Immature natural killer cell (primary cell): ENCODE data around the gene TFE3. TPM values are rescaled to one million over a fixed set of nuclear protein-coding genes. Genes with fewer than 3 reads are reported as not detected.

ENCODE experiments used
- DNase-seq, 3 donors: peaks; one replicate each; pipeline ENCODE4 v3.0.0; 2022; ENCODE audit warnings: mixed read lengths in 1 of 3
- H3K27ac Mint-ChIP-seq, 6 donors: one replicate each; pipeline ENCODE4 v1.8.0; 2020; ENCODE audit warnings: mixed read lengths in 6 of 6, mild to moderate bottlenecking in 5 of 6, inconsistent platforms in 4 of 6, moderate library complexity in 3 of 6
- H3K27me3 Mint-ChIP-seq, 3 donors: one replicate each; pipeline ENCODE4 v1.8.0; 2020 to 2021; ENCODE audit warnings: low read depth in 3 of 3, mild to moderate bottlenecking in 3 of 3, mixed read lengths in 3 of 3, moderate library complexity in 3 of 3, inconsistent platforms in 1 of 3
- H3K36me3 Mint-ChIP-seq, 3 donors: one replicate each; pipeline ENCODE4 v1.8.0; 2020; ENCODE audit warnings: mixed read lengths in 3 of 3, inconsistent platforms in 2 of 3, mild to moderate bottlenecking in 2 of 3
- H3K4me1 Mint-ChIP-seq, 2 donors: one replicate each; pipeline ENCODE4 v1.8.0; 2020; ENCODE audit warnings: inconsistent platforms in 2 of 2, mild to moderate bottlenecking in 2 of 2, mixed read lengths in 2 of 2, moderate library complexity in 1 of 2
- H3K4me3 Mint-ChIP-seq, 5 donors: one replicate each; pipeline ENCODE4 v1.8.0; 2020; ENCODE audit warnings: mild to moderate bottlenecking in 5 of 5, mixed read lengths in 5 of 5, inconsistent platforms in 3 of 5, moderate library complexity in 3 of 5
- H3K9me3 Mint-ChIP-seq, 6 donors: one replicate each; pipeline ENCODE4 v1.8.0; 2020; ENCODE audit warnings: mild to moderate bottlenecking in 6 of 6, mixed read lengths in 6 of 6, inconsistent platforms in 4 of 6, moderate library complexity in 3 of 6
- polyA plus RNA-seq, 3 donors: library from polyadenylated mRNA; unstranded; fragments of 300-500 nt; fragmentation: Illumina TruSeq; gene quantifications; one replicate each; pipeline ENCODE4 v1.2.3, GENCODE V29; 2021

TFE3 gene
- polyA plus RNA-seq, 3 donors from 2014 or later: 1.1 to 9.0 (median 4.2) TPM

DNA sequence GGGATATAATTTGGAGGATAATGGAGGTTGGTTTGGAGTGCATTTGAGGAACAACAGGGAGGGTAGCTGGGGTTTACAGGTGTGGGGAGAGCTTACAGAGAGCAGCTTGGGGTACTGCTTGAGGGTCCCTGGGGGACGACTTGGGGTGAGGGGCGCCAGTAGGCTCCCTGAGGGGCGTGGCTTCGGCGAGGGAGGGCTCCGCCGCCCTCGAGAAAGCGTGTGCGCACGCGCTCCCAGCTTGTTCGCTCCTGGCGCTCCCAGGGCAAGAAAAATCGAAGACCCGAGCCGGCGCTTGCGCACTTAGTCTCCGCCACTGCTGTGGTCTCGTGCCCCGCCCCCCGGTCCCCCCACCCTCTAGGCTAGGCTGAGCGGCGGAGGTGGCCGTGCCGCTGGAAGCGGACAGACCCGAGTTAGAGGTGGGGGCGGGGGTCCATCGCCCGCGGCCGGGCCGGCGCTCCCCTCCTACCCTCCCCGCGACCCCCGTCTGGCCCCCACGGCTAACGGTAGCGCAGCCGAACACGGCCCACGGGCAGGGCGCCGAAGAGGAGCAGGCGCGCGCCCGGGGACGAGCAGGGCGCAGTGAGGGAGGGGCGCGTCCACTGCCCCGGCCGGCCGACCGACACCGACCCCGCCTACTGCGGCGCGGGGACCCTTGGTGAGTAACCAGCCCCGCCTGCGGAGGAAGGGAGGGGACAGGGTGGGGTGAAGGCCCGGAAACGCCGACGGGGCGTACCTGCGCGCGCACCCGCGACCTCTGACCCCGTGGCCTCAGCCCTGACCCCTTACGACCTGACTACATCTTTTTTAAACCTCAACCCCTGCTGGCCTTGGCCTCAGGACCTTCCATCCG is 10.3 kb upstream of the TFE3 start:
- Mint-ChIP-seq H3K27ac (peak overlapping the region; percentile 76 to 92 (median 88)), H3K36me3 (no peaks in the 10 kb centered on the region), H3K9me3 (no peaks in the 10 kb centered on the region), H3K4me3 (peak overlapping the region; percentile 76 to 90 (median 84)), H3K27me3 (peaks cover 0 to 3% (median 3%) of the 10 kb centered on the region in 3 donors), H3K4me1 (peaks cover 23 to 30% of the 10 kb centered on the region in 2 donors)
- DNase-seq: peak; percentile 56 to 65 (median 62)

DNA sequence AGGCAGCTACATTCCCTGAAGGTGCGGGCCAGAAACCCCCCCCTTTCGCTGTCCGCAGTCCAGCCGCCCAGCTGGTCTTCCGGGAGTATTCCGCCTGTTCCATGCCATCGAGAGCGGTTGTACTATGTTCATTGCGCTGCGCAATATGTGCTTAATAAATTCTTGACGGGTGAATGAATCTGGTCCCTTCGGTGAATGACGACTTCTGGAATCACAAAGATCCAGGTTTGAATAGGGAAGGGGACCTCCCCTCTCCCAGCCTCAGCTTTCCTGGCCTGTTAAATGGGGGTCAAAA is 777 bp upstream of the TFE3 start:
- H3K4me3 Mint-ChIP-seq: peak overlapping the region; percentile 81 to 88 (median 85)
- H3K27me3 Mint-ChIP-seq: peaks cover 4 to 10% (median 6%) of the 10 kb centered on the region in 3 donors
- H3K9me3 Mint-ChIP-seq: no peaks in the 10 kb centered on the region
- H3K4me1 Mint-ChIP-seq: peaks cover 34 to 39% of the 10 kb centered on the region in 2 donors
- DNase-seq: no peak
- peak overlapping the region; percentile 79 to 93 (median 88) for H3K27ac Mint-ChIP-seq
- no peaks in the 10 kb centered on the region for H3K36me3 Mint-ChIP-seq

DNA sequence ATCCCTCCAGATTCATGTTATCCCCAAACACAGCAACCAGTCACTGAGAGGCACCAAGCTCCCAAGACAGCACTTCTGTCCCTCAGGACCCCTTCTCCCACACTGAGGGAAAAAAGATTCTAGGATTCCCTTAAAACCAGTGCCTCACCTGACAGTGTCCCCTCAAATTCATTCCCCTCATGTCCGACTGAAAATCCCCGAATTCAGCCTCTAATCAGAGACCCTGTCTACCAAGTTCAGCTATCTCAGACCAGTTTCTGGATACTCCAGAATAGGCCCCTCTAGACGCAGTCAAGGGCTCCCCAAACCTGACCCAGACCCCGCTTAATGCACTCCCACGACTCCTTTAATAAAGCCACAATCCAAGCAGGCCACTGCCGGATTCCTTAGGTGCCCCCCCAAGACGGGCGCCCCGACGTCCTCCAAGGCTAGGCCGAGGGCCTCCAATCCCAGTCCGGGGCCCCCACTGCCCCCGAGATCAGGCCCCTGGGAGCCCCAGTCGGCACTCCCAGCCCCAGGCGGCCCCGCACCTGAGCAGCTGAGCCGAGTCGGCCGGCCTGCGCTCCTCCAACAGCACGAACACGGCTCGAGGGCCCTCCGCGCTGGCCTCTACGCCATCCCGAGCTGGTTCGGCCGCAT is 457 bp downstream of the TFE3 start:
- peak overlapping the region; percentile 87 to 97 (median 92) for H3K27ac Mint-ChIP-seq
- H3K4me3 Mint-ChIP-seq: peak overlapping the region; percentile 82 to 88 (median 86)
- peaks cover 0 to 4% (median 0%) of the 10 kb centered on the region in 3 donors for H3K36me3 Mint-ChIP-seq
- peaks cover 2 to 10% (median 6%) of the 10 kb centered on the region in 3 donors for H3K27me3 Mint-ChIP-seq
- H3K9me3 Mint-ChIP-seq: no peaks in the 10 kb centered on the region
- no peak for DNase-seq
- peaks cover 39 to 40% of the 10 kb centered on the region in 2 donors for H3K4me1 Mint-ChIP-seq

DNA sequence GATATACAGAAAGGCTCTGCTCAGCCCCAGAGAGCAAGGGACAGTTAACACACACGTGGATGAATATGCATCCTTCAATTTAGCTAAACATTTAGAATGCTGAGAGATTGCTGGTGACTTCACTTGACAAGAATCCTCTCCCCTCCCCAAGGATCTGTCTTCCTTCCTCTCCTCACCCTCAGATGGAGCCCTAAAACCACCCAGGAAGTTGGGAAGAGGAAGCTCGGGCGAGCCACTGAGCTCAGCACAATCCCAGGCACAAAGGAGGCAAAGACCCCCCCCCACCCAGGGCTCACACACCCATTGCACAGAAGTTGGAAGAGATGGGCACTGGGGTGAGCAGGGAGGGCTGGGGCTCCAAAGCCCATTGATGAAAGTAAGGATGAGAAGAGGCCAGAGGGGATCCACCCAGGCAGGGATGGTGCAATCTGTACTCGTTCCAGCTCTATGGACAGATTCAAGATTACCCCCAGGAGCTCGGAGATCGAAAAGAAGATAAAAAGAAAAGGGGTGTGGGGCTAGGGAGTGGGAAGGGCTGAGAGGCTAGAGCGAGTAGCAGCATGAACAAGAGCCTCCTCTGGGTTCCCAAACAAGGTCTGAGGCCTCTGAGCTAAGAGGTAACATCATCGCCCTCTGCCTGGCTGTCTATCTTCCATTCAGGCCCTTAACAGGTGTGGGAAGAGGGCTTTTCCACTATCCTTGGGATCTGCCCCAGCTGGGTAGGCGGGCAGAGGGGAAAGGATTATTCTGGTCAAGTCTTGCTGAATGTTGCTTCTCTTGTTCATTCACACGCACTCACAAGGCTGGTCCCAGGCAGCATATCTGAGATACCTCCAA is 1.2 kb downstream of the TFE3 start:
- no peak for DNase-seq
- H3K4me1 Mint-ChIP-seq: peaks cover 39 to 40% of the 10 kb centered on the region in 2 donors
- H3K36me3 Mint-ChIP-seq: peaks cover 0 to 4% (median 0%) of the 10 kb centered on the region in 3 donors

DNA sequence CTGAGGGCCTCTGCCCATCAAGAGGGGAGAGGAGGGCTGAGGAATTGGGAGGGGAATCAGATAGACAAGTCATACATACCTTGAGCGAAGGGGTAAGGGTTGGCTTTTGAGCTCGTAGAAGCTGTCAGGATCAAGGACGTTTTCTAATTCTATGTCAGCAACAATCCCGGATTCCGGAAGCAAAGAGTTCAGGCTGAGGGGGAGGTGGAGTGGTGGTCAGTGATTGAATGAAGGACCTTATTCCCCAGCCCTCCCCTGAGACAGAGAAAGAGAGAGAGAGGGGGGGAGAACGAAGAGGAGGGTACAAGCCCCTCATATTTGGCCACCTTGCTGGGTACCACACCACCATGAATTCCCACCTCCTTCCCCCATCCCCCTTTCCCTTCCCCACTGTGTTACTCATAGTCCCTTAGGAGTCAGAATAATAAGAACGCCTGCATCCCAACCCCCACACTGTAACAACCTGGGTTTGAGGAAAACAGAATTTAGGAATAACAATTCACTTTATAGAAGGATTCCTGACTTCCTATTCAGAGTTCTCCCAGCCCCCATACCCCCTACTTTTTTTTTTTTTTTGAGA is 2.7 kb downstream of the TFE3 start:
- peaks cover 39 to 40% of the 10 kb centered on the region in 2 donors for H3K4me1 Mint-ChIP-seq
- peaks cover 0 to 10% (median 6%) of the 10 kb centered on the region in 3 donors for H3K27me3 Mint-ChIP-seq
- no peak for DNase-seq
- peak overlapping the region in 2 of 5 donors; percentile 3 to 26 for H3K4me3 Mint-ChIP-seq
- H3K9me3 Mint-ChIP-seq: no peaks in the 10 kb centered on the region
- H3K27ac Mint-ChIP-seq: peak overlapping the region in 5 of 6 donors; percentile 21 to 73 (median 55)
- H3K36me3 Mint-ChIP-seq: peaks cover 0 to 4% (median 0%) of the 10 kb centered on the region in 3 donors

More for the DNA sequence above, 1.2 kb downstream of the TFE3 start:
- Mint-ChIP-seq H3K27ac (peak overlapping the region; percentile 87 to 97 (median 92)), H3K27me3 (peaks cover 2 to 10% (median 6%) of the 10 kb centered on the region in 3 donors), H3K9me3 (no peaks in the 10 kb centered on the region), H3K4me3 (peak overlapping the region; percentile 82 to 88 (median 86))

DNA sequence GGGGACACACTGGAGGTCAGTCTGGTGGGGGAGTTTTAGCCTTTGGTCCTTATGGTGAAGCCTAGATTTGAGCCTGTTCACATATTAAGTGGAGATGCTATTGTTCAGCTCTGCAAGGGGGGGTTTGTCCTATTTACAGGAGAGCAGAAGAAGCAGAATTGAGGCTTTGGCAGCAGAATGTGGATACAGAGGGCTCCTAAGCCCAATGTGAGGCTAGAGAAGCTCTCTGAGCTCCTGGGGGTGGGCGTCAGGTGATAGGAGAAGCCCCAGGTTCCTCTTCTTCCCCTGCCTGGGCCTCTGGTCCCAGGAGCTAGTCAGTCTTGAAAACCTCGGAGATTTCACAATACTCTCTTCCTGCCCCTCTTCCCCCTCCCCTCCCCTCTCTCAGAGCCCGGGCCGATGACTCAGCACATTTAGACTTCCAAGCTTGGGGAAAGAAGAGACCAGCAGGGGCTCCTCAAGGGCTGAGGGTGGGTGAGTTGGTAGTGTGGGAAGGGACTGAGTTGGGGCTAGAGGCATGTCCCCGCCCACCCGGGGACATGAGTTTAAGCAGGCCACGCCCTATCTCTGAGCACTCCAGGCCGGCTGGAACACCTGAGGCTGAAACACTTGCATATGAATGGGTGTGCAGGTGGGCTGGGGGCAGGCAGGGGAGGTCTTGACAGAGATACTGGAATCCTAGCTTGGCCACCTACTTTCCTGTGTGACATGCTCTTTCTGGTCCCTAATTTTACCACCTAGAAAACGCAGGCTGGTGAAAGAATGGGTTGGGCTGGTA is 3.4 kb downstream of the TFE3 start:
- DNase-seq: peak in 2 of 3 donors; percentile 10 to 21
- Mint-ChIP-seq H3K4me3 (peak overlapping the region in 2 of 5 donors; percentile 26 to 33), H3K27me3 (peaks cover 0 to 10% (median 6%) of the 10 kb centered on the region in 3 donors), H3K27ac (peak overlapping the region; percentile 21 to 80 (median 54)), H3K9me3 (no peaks in the 10 kb centered on the region), H3K36me3 (peaks cover 0 to 4% (median 0%) of the 10 kb centered on the region in 3 donors), H3K4me1 (peaks cover 39 to 40% of the 10 kb centered on the region in 2 donors)

DNA sequence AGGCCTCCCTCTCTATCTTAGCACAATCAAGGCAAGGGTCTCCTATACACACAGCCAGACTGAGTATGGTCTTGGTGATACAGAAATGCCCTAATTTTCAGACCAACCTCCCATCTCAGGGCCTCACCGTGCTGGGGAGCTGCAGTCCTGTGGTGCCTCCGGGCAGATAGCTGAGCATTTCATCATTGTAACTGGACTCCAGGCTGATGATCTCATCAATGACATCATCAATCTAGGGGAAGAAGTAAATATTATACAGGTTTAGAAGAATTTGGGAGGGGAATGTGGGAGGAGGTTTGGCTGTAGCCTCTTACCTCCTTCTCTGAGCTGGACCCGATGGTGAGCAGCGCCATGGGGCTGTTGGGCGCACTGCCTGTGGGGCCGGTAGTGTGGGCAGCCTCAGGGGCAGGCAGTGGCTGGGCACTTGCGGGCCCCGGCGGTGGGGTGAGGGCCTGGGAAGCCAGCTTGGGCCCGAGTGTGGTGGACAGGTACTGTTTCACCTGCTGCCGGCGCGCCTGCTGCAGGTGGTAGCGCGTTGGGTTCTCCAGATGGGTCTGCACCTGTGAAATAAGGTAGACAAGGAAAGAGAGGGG is 5.2 kb downstream of the TFE3 start:
- no peak for DNase-seq
- Mint-ChIP-seq H3K27ac (peak overlapping the region in 1 of 6 donors; percentile 5), H3K4me1 (peaks cover 32 to 33% of the 10 kb centered on the region in 2 donors), H3K4me3 (no peak overlapping the region), H3K9me3 (no peaks in the 10 kb centered on the region), H3K36me3 (peaks cover 0 to 7% (median 4%) of the 10 kb centered on the region in 3 donors), H3K27me3 (peaks cover 0 to 3% (median 0%) of the 10 kb centered on the region in 3 donors)

DNA sequence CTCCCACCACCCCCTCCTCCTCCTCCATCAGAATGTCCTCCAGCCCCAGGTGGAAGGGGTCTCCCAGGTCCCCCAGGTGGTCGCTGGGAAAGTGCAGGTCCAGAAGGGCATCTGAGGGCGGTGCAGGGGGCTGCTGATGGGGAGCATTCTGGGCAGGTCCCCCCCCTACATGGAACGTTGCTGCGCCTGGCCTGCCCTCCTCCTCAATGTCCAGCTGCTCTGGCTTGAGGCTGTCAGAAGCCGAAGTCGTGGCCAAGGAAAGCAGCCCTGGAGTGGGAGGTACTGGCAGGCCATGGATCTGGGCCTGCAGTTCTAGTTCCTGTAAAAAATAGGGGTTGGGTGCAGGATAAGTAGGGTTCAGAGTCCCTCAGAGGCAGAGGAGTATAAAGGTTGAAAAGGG is 12.9 kb downstream of the TFE3 start:
- no peak for DNase-seq
- H3K9me3 Mint-ChIP-seq: no peaks in the 10 kb centered on the region
- H3K36me3 Mint-ChIP-seq: peaks cover 4 to 8% (median 4%) of the 10 kb centered on the region in 3 donors
- H3K27me3 Mint-ChIP-seq: peaks cover 0 to 5% (median 0%) of the 10 kb centered on the region in 3 donors
- no peak overlapping the region for H3K4me3 Mint-ChIP-seq
- no peaks in the 10 kb centered on the region for H3K4me1 Mint-ChIP-seq
- H3K27ac Mint-ChIP-seq: no peak overlapping the region

DNA sequence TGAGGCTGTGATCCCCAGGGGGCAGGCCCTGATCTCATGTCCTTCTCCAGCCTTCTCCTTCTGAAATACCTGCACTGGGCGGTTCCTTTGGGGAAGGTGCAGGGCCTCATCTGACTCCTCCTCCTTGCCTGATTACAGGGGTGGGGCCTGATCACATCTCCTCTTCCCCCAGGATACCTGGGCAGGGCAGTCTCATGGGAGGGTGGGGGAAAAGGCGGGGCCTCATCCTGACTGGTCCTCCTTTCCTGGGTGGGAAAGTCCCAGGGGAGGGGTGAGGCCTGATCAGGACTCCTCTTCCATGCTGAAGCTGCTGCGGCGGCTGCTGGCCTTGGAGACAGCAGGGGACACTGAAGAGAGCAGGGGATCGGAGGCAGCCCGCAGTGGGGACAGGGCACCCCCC is 13.3 kb downstream of the TFE3 start:
- Mint-ChIP-seq H3K4me1 (no peaks in the 10 kb centered on the region), H3K27ac (peak overlapping the region in 1 of 6 donors; percentile 17), H3K4me3 (no peak overlapping the region), H3K27me3 (peaks cover 0 to 5% (median 0%) of the 10 kb centered on the region in 3 donors), H3K9me3 (no peaks in the 10 kb centered on the region), H3K36me3 (peaks cover 4 to 8% (median 4%) of the 10 kb centered on the region in 3 donors)
- no peak for DNase-seq

DNA sequence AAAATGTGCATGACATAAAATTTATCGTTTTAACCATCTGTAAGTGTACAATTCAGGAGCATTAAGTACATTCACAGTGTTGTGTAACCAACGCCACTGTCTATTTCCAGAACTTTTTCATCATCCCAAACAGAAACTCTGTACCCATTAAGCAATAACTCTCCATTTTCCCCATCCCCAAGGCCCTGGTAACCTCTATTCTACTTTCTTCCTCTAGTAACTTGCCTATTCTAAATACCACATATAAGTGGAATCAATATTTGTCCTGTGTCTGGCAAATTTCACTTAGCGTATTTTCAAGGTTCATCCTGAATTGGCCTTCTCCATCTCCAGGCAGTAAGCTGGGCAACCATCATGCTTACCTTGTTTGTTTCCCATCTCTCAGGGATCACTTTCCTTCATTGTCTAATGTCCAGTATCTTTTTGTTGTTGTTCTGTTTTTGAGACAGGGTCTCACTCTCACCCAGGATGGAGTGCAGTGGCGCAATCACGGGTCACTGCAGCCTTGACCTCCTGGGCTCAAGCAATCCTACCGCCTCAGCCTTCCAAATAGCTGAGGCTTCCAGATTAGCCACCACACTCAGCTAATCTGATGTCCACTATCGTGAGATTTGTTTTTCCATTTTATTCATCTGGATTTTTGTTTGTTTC is 23.4 kb downstream of the TFE3 start:
- Mint-ChIP-seq H3K27ac (no peak overlapping the region), H3K4me3 (no peak overlapping the region), H3K36me3 (no peaks in the 10 kb centered on the region), H3K4me1 (no peaks in the 10 kb centered on the region), H3K27me3 (peaks cover 0 to 3% (median 0%) of the 10 kb centered on the region in 3 donors), H3K9me3 (no peaks in the 10 kb centered on the region)
- DNase-seq: no peak

DNA sequence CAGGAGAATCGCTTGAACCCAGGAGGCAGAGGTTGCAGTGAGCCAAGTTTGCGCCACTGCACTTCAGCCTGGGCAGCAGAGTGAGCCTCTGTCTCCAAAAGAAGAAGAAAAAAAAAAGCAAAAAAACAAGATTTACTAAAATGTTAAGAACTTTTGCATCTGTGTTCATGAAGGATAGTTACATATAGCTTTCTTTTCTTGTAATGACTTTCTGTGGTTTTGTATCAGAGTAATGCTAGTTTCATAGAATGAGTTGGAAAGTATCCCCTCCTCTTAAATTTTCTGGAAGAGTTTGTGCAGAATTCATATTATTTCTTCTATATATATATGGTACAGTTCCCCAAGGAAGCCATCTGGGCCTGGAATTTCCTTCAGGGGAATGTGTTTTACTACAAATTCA is 24.1 kb downstream of the TFE3 start:
- H3K4me3 Mint-ChIP-seq: no peak overlapping the region

DNA sequence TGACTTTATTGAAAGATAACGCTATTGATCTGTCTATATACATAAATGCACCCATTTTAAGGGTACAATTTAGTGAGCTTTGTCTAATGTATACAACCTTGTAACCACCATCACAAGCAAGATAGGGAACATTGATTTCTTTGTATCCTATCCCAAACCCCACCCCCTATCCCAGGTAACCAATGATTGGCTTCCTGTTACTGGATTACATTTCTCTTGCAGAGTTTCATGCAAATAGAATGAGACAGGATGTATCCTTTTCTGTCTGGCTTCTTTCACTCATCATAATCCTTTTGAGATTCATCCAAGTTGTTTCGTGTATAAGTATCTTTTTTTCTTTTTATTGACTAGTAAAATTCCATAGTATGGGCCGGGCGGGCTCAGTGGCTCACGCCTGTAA is 39.5 kb downstream of the TFE3 start:
- H3K27me3 Mint-ChIP-seq: peaks cover 14 to 23% (median 15%) of the 10 kb centered on the region in 3 donors
- H3K27ac Mint-ChIP-seq: peak overlapping the region; percentile 39 to 88 (median 82)
- no peak for DNase-seq
- H3K9me3 Mint-ChIP-seq: no peaks in the 10 kb centered on the region
- peaks cover 15 to 20% of the 10 kb centered on the region in 2 donors for H3K4me1 Mint-ChIP-seq
- H3K4me3 Mint-ChIP-seq: peak overlapping the region; percentile 60 to 79 (median 69)
- H3K36me3 Mint-ChIP-seq: no peaks in the 10 kb centered on the region

More for the DNA sequence above, 24.1 kb downstream of the TFE3 start:
- H3K4me1 Mint-ChIP-seq: no peaks in the 10 kb centered on the region
- DNase-seq: no peak
- H3K27me3 Mint-ChIP-seq: no peaks in the 10 kb centered on the region
- H3K27ac Mint-ChIP-seq: no peak overlapping the region
- H3K9me3 Mint-ChIP-seq: no peaks in the 10 kb centered on the region
- H3K36me3 Mint-ChIP-seq: no peaks in the 10 kb centered on the region
